HG02798 (cell line): ENCODE results near the gene SUN1.
A peak's percentile ranks its signal among the peaks of the same experiment; 100 is the strongest.

Experiments used
- ATAC-seq: cut with Tn5 transposase; IDR thresholded peaks from one replicate; pipeline ENCODE4 v1.9.1; 2021; ENCODE audit warnings: mild to moderate bottlenecking; ENCODE audit not compliant: unreplicated experiment, poor library complexity

Gene SUN1

DNA sequence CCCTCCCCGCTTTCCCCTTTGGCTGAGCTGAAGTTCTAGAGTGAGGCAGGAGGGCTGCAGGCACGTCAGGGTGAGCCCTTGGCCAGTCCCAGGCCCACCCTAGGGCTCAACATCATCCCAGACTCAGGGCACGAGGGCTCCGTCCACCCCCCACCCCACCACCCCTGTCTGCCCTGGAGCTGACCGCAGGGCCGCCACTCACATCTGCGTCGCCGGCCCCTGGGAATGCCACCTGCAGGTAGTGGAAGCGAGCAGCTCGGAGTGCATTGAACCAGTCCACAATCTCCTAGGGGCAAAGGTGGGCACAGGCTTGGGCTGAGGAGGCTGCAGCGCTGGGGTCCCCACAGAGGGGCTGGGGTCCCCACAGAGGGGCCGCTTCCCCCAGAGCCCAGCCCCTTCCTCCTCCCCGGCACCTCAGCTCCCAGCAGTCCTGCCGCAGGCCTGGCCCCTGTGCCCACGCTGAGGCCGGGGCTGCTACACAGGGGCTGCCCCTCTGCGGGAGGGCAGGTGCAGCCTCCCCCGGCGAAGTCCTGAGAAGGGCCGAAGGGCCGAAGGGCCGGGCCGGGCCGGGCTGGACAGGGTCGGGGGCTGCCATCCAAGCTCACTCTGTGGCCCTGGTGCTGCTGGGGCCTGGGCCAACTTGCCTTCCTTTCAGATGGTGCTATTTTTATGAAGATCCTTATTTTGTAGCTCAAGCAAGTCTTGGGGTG, 68.2 kb downstream of the SUN1 start:
- no peak for ATAC-seq

DNA sequence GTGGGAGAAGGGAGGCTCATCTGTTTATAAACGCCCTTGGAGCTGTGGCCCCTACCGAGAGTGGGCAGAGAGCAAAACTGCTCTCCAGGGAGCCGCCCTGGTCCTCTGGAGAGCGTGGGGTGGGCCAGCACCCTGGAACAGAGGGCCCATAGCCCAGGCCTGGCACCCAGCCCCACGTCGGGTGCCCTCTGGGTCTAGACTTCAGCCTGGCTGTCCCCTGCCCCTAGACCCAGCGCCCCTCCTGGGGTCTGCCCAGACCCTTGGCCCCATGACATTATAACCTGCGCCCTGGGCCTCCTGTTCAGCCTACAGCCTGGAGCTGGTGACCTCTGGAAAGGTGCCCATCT, 68.7 kb downstream of the SUN1 start:
- no peak for ATAC-seq

DNA sequence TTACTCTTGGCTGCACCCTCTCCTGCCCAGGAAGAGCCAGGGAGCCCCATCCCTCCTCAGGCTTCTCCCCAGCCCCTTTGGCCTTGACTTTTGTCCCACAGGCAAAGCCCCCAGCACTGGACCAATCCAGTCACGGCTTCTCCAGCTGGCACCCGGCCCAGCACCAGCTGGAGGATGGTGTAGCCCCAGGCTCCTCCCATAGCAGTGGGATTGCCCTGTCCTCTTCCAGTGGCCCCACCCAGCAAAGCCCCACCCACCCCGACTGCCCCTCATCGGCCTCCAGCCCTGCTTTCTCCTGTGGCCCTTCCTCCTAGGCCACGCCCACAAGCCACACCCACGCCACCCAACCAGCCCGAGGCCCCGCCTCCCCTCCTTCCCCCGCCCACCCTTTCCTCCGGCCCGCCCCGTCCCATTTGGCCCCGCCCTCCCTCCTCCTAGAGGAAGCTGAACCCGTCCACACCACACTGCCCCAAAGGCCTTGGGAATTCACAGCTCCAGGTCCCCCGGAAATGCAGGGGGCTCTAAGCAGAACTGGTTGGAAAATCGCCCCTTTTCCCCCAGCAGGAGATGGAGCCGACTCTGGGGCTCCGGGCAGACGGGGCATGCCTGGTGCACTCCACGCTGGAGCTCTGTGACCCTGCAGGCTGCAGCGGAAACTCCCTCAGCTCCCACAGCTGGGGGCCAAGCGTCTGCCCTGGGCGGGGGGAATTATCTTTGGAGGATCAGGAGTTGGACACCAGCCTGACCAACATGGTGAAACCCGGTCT, 69.3 kb downstream of the SUN1 start:
- ATAC-seq = no peak

- no peak for ATAC-seq
Observed at GRCh38 chr7:902996-903395, 70.7 kb downstream of the SUN1 start.

DNA sequence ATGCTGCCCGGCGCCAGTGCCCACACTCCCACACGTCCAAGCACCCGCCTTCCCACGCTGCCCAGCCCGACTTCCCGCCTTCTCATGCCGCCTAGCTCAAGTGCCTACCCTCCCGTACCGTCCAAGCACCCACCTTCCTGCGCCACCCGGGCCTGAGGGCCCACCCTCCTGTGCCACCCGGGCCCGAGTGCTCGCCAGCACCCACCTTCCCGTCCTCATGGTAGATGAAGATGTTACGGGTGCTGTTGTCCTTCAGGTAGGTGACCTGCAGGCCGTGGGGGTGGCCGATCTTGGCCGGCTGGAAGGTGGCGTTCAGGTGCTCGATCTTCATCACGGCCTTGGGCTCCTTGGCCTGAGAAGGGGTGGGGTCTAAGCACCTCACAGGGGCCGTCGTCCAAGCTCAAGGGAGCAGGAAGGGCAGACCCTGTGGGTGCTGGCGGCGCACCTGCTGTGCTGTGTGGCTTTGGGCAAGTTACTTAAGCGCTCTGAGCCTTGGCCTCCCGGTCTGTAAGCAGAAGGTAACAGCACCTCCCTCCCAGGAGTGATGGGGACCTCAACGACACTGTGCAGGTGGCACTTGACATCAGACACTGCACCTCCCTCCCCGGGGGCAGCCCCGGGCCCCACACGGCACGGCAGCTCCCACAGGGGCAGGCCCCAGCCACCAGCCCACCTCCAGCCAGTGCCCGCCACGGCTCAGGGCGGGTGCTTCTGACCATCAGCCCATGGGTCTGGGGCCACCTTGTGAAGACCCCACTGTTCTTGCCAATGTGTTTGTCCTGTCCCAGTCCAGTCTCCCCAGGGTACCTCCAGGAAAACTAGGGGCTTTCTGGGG, 71.9 kb downstream of the SUN1 start:
- ATAC-seq = no peak

- no peak for ATAC-seq
Observed at GRCh38 chr7:904847-905246, 72.6 kb downstream of the SUN1 start.

DNA sequence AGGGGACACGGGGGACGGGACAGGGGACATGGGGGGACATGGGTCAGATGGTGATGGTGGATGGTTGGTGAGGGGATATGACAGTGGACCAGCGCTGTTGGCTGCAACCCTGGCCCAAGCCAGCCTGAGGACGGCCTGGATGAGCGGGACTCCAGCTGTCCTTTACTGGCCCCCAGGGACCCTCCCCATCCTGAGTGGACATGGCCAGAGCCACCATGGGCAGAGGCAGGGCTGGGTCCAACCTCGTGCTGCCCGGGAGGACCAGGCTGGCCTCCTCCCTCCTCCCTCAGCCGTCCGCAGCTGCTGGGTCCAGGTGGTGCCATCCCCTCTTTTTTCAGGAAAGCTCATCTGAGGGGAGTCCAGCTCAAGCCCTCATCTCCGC, 74.5 kb downstream of the SUN1 start:
- ATAC-seq = no peak

DNA sequence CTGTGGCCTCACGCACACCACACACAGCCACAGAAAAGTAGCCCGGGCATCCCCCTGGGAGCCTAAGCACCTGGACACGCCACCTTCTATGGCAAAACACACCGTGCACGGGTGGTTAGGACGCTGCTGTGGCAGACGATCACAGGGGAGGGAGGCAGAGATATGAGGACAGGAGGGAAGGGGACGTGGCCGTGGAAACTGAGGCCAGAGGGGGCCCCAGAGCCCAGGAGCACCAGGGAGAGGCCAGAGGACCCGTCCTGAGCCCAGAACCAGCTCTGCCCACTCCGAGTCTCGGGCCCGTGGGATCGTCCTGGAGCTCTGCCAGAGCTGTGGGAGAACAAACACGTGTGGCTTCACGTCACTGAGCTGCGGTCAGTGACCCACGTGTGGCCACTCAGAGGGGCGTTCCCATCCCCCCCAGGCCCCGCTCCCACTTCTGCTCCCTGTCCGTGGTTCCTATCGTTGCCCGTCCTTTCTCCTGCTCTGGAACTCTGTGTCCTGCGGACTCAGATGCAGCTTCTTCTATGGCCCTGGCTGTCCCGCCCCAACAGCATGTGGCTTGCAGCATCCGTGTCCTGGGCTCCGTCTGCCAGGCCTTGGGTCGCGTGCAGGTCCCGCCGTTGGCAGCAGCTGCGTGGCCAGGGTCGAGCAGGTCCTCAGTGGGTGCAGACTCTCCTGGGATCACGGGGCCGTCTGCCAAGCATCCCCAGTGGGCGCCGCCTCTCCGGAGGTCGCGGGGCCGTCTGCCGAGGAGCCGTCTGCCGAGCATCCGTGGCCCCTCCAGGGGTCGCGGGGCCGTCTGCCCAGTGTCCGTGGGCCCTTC, 75.1 kb downstream of the SUN1 start:
- ATAC-seq = no peak

DNA sequence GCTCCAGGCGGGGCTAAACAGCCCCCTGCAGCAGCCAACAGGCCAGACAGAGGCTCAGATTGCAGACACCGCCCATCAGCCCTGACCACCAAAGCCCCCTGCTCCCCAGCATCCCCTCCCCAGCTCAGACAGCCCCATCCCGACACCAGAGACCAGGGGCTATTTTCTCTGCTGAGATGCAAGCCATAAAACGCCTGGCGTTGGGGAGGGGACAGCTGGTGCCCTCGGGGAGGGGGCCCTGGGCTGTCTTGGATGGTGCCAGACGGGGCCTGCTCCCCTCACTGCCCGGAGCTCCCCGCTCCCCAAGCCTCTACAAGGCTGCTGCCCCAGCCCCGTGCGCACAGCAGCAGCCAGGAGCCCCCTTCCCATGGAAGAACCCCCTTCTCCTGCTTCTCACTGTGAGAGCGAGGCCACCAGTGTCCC, 75.9 kb downstream of the SUN1 start:
- ATAC-seq = no peak

DNA sequence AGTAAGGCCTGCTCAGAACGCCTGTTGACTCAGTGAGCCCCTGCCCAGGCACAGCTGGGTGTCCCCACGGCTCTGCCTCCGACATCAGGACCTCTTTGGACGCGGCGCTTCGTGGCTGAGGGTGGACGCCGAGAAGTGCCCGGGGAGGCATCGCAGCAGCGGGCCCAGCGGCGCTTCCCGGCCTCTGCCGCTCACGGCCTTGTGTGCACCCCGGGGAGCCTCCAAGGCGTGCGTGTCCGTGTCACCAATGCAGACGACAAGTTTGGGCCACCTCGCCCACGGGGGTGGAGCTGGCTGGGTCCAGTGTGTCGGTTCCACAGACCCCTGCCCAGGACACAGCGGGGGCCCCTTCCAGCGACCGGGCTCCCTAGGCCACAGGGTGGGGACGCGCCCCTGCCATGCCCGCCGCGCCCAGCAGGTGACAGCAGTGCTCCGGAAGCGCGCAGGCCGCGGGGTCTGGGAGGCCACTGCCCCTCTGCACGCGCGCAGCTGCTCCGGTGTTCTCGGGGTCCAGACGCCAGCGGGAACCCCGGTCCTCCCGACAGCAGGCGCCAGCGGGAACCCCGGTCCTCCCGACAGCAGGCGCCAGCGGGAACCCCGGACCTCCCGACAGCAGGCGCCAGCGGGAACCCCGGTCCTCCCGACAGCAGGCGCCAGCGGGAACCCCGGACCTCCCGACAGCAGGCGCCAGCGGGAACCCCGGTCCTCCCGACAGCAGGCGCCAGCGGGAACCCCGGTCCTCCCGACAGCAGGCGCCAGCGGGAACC, 76.5 kb downstream of the SUN1 start:
- ATAC-seq = peak; percentile 75

DNA sequence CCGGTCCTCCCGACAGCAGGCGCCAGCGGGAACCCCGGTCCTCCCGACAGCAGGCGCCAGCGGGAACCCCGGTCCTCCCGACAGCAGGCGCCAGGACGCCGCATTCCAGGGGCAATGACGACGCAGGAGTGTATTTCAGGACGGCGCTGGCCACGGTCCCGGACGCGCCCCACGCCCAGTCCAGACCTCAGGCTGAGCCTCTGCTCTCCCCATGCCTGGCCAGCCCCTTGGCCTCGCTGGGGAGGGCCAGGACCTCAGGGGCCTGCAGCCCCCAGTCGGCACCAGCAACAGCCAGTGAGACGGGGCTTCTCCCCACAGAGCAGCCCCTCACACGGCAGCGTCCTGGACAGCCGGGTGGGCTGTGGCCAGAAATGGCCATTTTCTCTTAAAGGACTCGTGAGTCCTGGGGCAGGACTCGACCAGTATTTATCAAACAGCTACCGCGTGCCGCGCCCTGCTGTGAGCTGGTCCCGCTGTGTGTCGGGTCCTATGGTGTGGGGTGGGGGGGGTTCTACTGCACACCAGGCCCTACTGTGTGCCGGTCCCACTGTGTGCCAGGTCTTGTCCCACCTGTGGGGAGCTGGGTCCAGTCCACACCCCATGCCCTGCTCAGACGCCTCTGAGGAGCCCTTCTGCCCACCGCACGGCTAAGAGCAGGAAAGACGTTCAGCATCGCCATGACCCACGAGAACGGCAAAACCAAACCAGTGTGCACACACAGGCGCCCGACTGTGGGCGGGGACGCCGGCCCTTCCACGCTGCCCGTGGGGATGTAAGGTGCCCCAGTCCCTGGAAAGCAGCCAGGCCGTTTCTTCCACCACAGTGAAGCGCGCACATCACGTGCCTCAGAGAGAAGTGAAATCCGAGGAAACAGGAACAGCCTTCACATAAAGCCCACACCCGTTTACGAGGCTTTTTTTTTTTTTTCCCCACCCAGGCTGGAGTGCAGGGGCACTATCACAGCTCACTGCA, 77.4 kb downstream of the SUN1 start:
- ATAC-seq = no peak

GRCh38 chr7:910441-910861, 78.2 kb downstream of the SUN1 start:
- ATAC-seq = no peak

GRCh38 chr7:910931-911431, 78.7 kb downstream of the SUN1 start:
- ATAC-seq = no peak

GRCh38 chr7:911791-912480, 79.7 kb downstream of the SUN1 start:
- no peak for ATAC-seq

- ATAC-seq = no peak
Observed at GRCh38 chr7:913736-914520, 81.7 kb downstream of the SUN1 start.

GRCh38 chr7:914521-915194, 82.4 kb downstream of the SUN1 start:
- ATAC-seq = no peak
